ENCODE data around the gene WWC1.
A peak's percentile ranks its signal among the peaks of the same experiment; 100 is the strongest.

The WWC1 gene

GRCh38 chr5:168291964-168292785 lies 730 bp downstream of the WWC1 start:
- Histone ChIP-seq H3K4me2 (ENCODE audit: low read length, poor library complexity, severe bottlenecking) (peak overlapping the region; percentile 67), H2BK120ac (ENCODE audit: low read depth, low read length) (no peak overlapping the region), H3K27me3 (ENCODE audit: control insufficient read depth in 1 of 2, insufficient read depth in 1 of 2, low read length in 2 of 2) (peaks cover 4% of the 10 kb centered on the region in 2 experiments), H3K27ac (ENCODE audit: low read length, poor library complexity, severe bottlenecking) (no peak overlapping the region), H4K91ac (ENCODE audit: low read length) (no peak overlapping the region), H3K4ac (ENCODE audit: low read depth in 1 of 2, low read length in 2 of 2) (no peak overlapping the region), H3K23ac (ENCODE audit: low read length in 2 of 2) (no peak overlapping the region), H2AFZ (ENCODE audit: low read depth, low read length) (no peak overlapping the region), H3K14ac (ENCODE audit: low read length in 2 of 2) (no peak overlapping the region), H3K4me3 (ENCODE audit: insufficient read depth in 1 of 2, low read depth in 1 of 2, low read length in 2 of 2) (peak overlapping the region; percentile 68 to 88), H3K18ac (ENCODE audit: low read depth in 1 of 2, low read length in 2 of 2) (no peak overlapping the region), H2BK12ac (ENCODE audit: low read length in 2 of 2) (no peak overlapping the region), H2BK5ac (ENCODE audit: low read depth, low read length, poor library complexity, severe bottlenecking) (no peak overlapping the region), H3K4me1 (ENCODE audit: control insufficient read depth, insufficient read depth, low read depth, low read length) (peaks cover 31% of the 10 kb centered on the region), H3K79me1 (replicated peaks; ENCODE audit: low read length, poor library complexity, severe bottlenecking) (peaks cover 3% of the 10 kb centered on the region), H3K9me3 (ENCODE audit: control insufficient read depth, low read length) (no peaks in the 10 kb centered on the region), H3K36me3 (ENCODE audit: control insufficient read depth in 1 of 2, insufficient read depth in 2 of 2, low read depth in 1 of 2, low read length in 2 of 2) (no peaks in the 10 kb centered on the region), H3K9ac (ENCODE audit: low read length) (no peak overlapping the region), H2BK15ac (ENCODE audit: low read depth, poor library complexity, severe bottlenecking) (no peak overlapping the region), H2AK5ac (ENCODE audit: low read length, severe bottlenecking) (no peak overlapping the region), H4K8ac (ENCODE audit: low read length) (no peak overlapping the region)
- DNase-seq, result peak; percentile 25
- 2% methylated on average over 50 of the region's 64 CpGs for WGBS

GRCh38 chr5:168292786-168293696 lies 1.6 kb downstream of the WWC1 start:
- Histone ChIP-seq H3K23ac (ENCODE audit: low read length in 2 of 2) (no peak overlapping the region), H2BK5ac (ENCODE audit: low read depth, low read length, poor library complexity, severe bottlenecking) (no peak overlapping the region), H3K18ac (ENCODE audit: low read depth in 1 of 2, low read length in 2 of 2) (no peak overlapping the region), H3K4me1 (ENCODE audit: control insufficient read depth, insufficient read depth, low read depth, low read length) (peaks cover 30% of the 10 kb centered on the region), H4K8ac (ENCODE audit: low read length) (no peak overlapping the region), H3K9ac (ENCODE audit: low read length) (no peak overlapping the region), H3K79me1 (replicated peaks; ENCODE audit: low read length, poor library complexity, severe bottlenecking) (peaks cover 3% of the 10 kb centered on the region), H3K4me3 (ENCODE audit: insufficient read depth in 1 of 2, low read depth in 1 of 2, low read length in 2 of 2) (peak overlapping the region; percentile 68 to 88), H2BK15ac (ENCODE audit: low read depth, poor library complexity, severe bottlenecking) (no peak overlapping the region), H2AK5ac (ENCODE audit: low read length, severe bottlenecking) (no peak overlapping the region), H3K27me3 (ENCODE audit: control insufficient read depth in 1 of 2, insufficient read depth in 1 of 2, low read length in 2 of 2) (peaks cover 4% of the 10 kb centered on the region in 2 experiments), H3K36me3 (ENCODE audit: control insufficient read depth in 1 of 2, insufficient read depth in 2 of 2, low read depth in 1 of 2, low read length in 2 of 2) (no peaks in the 10 kb centered on the region), H4K91ac (ENCODE audit: low read length) (no peak overlapping the region), H2BK120ac (ENCODE audit: low read depth, low read length) (no peak overlapping the region), H3K4me2 (ENCODE audit: low read length, poor library complexity, severe bottlenecking) (peak overlapping the region; percentile 42), H3K9me3 (ENCODE audit: control insufficient read depth, low read length) (no peaks in the 10 kb centered on the region), H2AFZ (ENCODE audit: low read depth, low read length) (no peak overlapping the region), H3K14ac (ENCODE audit: low read length in 2 of 2) (no peak overlapping the region), H2BK12ac (ENCODE audit: low read length in 2 of 2) (no peak overlapping the region), H3K4ac (ENCODE audit: low read depth in 1 of 2, low read length in 2 of 2) (no peak overlapping the region), H3K27ac (ENCODE audit: low read length, poor library complexity, severe bottlenecking) (no peak overlapping the region)
- no peak for DNase-seq
- WGBS, result 69% methylated on average over 7 of the region's 18 CpGs

GRCh38 chr5:168295574-168296201 lies 4.2 kb downstream of the WWC1 start:
- Histone ChIP-seq H4K91ac (ENCODE audit: low read length) (no peak overlapping the region), H2AFZ (ENCODE audit: low read depth, low read length) (no peak overlapping the region), H3K4ac (ENCODE audit: low read depth in 1 of 2, low read length in 2 of 2) (no peak overlapping the region), H3K14ac (ENCODE audit: low read length in 2 of 2) (no peak overlapping the region), H3K23ac (ENCODE audit: low read length in 2 of 2) (no peak overlapping the region), H3K18ac (ENCODE audit: low read depth in 1 of 2, low read length in 2 of 2) (no peak overlapping the region), H3K27me3 (ENCODE audit: control insufficient read depth in 1 of 2, insufficient read depth in 1 of 2, low read length in 2 of 2) (peaks cover 0 to 4% of the 10 kb centered on the region in 2 experiments), H2BK15ac (ENCODE audit: low read depth, poor library complexity, severe bottlenecking) (no peak overlapping the region), H2BK12ac (ENCODE audit: low read length in 2 of 2) (no peak overlapping the region), H2BK120ac (ENCODE audit: low read depth, low read length) (no peak overlapping the region), H2AK5ac (ENCODE audit: low read length, severe bottlenecking) (peak overlapping the region; percentile 8), H3K4me1 (ENCODE audit: control insufficient read depth, insufficient read depth, low read depth, low read length) (peaks cover 20% of the 10 kb centered on the region), H4K8ac (ENCODE audit: low read length) (no peak overlapping the region), H2BK5ac (ENCODE audit: low read depth, low read length, poor library complexity, severe bottlenecking) (no peak overlapping the region), H3K9ac (ENCODE audit: low read length) (no peak overlapping the region), H3K9me3 (ENCODE audit: control insufficient read depth, low read length) (no peaks in the 10 kb centered on the region), H3K79me1 (replicated peaks; ENCODE audit: low read length, poor library complexity, severe bottlenecking) (peaks cover 4% of the 10 kb centered on the region), H3K36me3 (ENCODE audit: control insufficient read depth in 1 of 2, insufficient read depth in 2 of 2, low read depth in 1 of 2, low read length in 2 of 2) (no peaks in the 10 kb centered on the region), H3K27ac (ENCODE audit: low read length, poor library complexity, severe bottlenecking) (peak overlapping the region; percentile 47), H3K4me2 (ENCODE audit: low read length, poor library complexity, severe bottlenecking) (no peak overlapping the region), H3K4me3 (ENCODE audit: insufficient read depth in 1 of 2, low read depth in 1 of 2, low read length in 2 of 2) (no peak overlapping the region)
- DNase-seq, result peak; percentile 61
- WGBS, result 60% methylated on average over 12 of the region's 12 CpGs

Data from mesenchymal stem cell (in vitro differentiated cells and primary cell).